HepG2 (cell line): ENCODE results near the gene UBE2E1. TPM values are rescaled to one million over a fixed set of nuclear protein-coding genes. Genes with fewer than 3 reads are reported as not detected.

ENCODE experiments used
- ATAC-seq: fragments of 200-7000 bp; cut with Tn5 transposase; 3 replicates; pipeline ENCODE4 v1.9.1; 2020; ENCODE audit warnings: mild to moderate bottlenecking, moderate library complexity
- BruUV-seq: library from RNA; stranded (reverse); fragments of 400-500 nt; replicated peaks from 2 replicates; lab custom pipeline; 2021; lab: Mats Ljungman, UMichigan
- CTCF ChIA-PET: fragments of 300-600 bp; formaldehyde crosslinking; extraction: SDS; loops from one replicate; lab custom pipeline; 2021; ENCODE audit warnings: low total read pairs, inconsistent platforms, low intra/inter-chr PET ratio; lab: Yijun Ruan, JAX
- POLR2A ChIA-PET: fragments of 350-600 bp; sonication (Branson Sonifier 250); formaldehyde crosslinking; loops from one replicate; lab custom pipeline; 2020; ENCODE audit warnings: antibody characterized with exemption, inconsistent platforms; lab: Yijun Ruan, JAX
- DNase-seq: peaks from one replicate; pipeline ENCODE4 v3.0.0-alpha.2; 2015; ENCODE audit warnings: low spot score
- FAIRE-seq: peaks from 3 replicates; lab custom pipeline; 2011; peaks lifted over from hg19 to GRCh38; lab: Jason Lieb, UNC
- H2AFZ ChIP-seq: one replicate; pipeline ENCODE4 v1.6.1; 2011; ENCODE audit warnings: low read length, inconsistent platforms
- H3K27ac ChIP-seq: fragments of 300-600 bp; 3 replicates; pipeline ENCODE4 v1.8.0; 2011; ENCODE audit warnings: mixed run types, mild to moderate bottlenecking, mixed read lengths, low read length, inconsistent platforms; ENCODE audit not compliant: insufficient read depth; ENCODE audit errors: extremely low read length
- H3K27me3 ChIP-seq, 2 experiments: fragments of 200-600 bp in 1 of 2; 2 replicates in 1 of 2; 3 replicates in 1 of 2; pipeline versions ENCODE4 v1.6.0 to v1.8.0; 2011; ENCODE audit warnings: low read length in 2 of 2, mild to moderate bottlenecking in 2 of 2, moderate library complexity in 2 of 2, inconsistent platforms in 1 of 2; ENCODE audit not compliant: insufficient read depth in 2 of 2, control insufficient read depth in 1 of 2
- H3K36me3 ChIP-seq, 2 experiments: fragments of 200-600 bp in 1 of 2; replicated peaks in 1 of 2; 2 replicates in 1 of 2; 3 replicates in 1 of 2; pipeline versions ENCODE4 v1.5.1 to v1.8.0; 2011; ENCODE audit warnings: low read length in 2 of 2, inconsistent platforms in 1 of 2; ENCODE audit not compliant: insufficient read depth in 2 of 2, control insufficient read depth in 1 of 2
- H3K4me1 ChIP-seq: 2 replicates; pipeline ENCODE4 v1.5.1; 2012; ENCODE audit warnings: low read length, inconsistent platforms; ENCODE audit not compliant: insufficient read depth
- H3K4me2 ChIP-seq: 2 replicates; pipeline ENCODE4 v1.6.0; 2011; ENCODE audit warnings: low read depth, low read length, inconsistent platforms
- H3K4me3 ChIP-seq, 3 experiments: fragments of 200-600 bp in 1 of 3; sonication (generic), shearing (Covaris generic) in 1 of 3; replicated peaks in 1 of 3; 2 replicates each; pipeline ENCODE4 v1.5.1; 2011 to 2016; ENCODE audit warnings: low read length in 3 of 3, inconsistent platforms in 2 of 3, low read depth in 2 of 3, mild to moderate bottlenecking in 2 of 3, control low read depth in 1 of 3, mixed read lengths in 1 of 3; ENCODE audit not compliant: insufficient read depth in 1 of 3
- H3K79me2 ChIP-seq: one replicate; pipeline ENCODE4 v1.6.1; 2011; ENCODE audit warnings: low read length, inconsistent platforms; ENCODE audit not compliant: insufficient read depth
- H3K9ac ChIP-seq: 2 replicates; pipeline ENCODE4 v1.6.0; 2011; ENCODE audit warnings: mild to moderate bottlenecking, low read depth, low read length, inconsistent platforms; ENCODE audit not compliant: insufficient read depth
- H3K9me3 ChIP-seq: 2 replicates; pipeline ENCODE4 v1.5.1; 2012; ENCODE audit warnings: mild to moderate bottlenecking, low read length
- H4K20me1 ChIP-seq: 2 replicates; pipeline ENCODE4 v1.6.0; 2011; ENCODE audit warnings: inconsistent platforms, mild to moderate bottlenecking, low read length, moderate library complexity; ENCODE audit not compliant: insufficient read depth
- MAF1 ChIP-seq: sonication (generic); formaldehyde crosslinking; IDR thresholded peaks from 2 replicates; pipeline ENCODE4 v1.5.0; 2020; ENCODE audit warnings: missing genetic modification reagents, borderline replicate concordance
- PRMT3 ChIP-seq: sonication (generic); formaldehyde crosslinking; IDR thresholded peaks from 2 replicates; pipeline ENCODE4 v1.8.1; 2022; ENCODE audit warnings: low read depth, mild to moderate bottlenecking, moderate library complexity, missing genetic modification reagents, borderline replicate concordance
- ZSCAN12 ChIP-seq: sonication (generic); formaldehyde crosslinking; IDR thresholded peaks from 2 replicates; pipeline ENCODE4 v1.9.0; 2021; ENCODE audit warnings: mild to moderate bottlenecking, missing genetic modification reagents
- WGBS: methylation state at CpG from one replicate; pipeline ENCODE4 v1.1.6; 2017; ENCODE audit warnings: low lambda C conversion rate; 5-methylcytosine and 5-hydroxymethylcytosine counted together
- in situ Hi-C: cut with HindIII; loops from 2 replicates; pipeline ENCODE4 v1.10.0; 2017; ENCODE audit warnings: low pct_unique_long_range_greater_than_20kb; ENCODE audit not compliant: extremely low pct_ligation_motif_present
- intact Hi-C: fragments of 100-400 bp; cut with micrococcal nuclease; formaldehyde crosslinking; loops from one replicate; pipeline ENCODE4 v1.10.0; 2022; ENCODE audit not compliant: unreplicated experiment
- polyA plus RNA-seq, 8 experiments: library from polyadenylated mRNA; depleted of rRNA in 3 of 8; stranded (reverse) in 7 of 8; unstranded in 1 of 8; fragments of >200 nt; fragmentation: Illumina TruSeq in 4 of 8; extraction: Trizol in 4 of 8; gene quantifications; 2 replicates each; pipeline versions ENCODE4 v1.2.1 to v1.2.3, GENCODE V29; 2011 to 2016; ENCODE audit warnings: low read depth in 4 of 8, missing spikeins in 1 of 8, mixed read lengths in 1 of 8; ENCODE audit not compliant: insufficient read depth in 1 of 8
- total RNA-seq, 5 experiments: library from RNA; depleted of rRNA; stranded (reverse); fragments of >200 nt; fragmentation: Illumina TruSeq; extraction: Trizol; gene quantifications; 2 replicates each; pipeline ENCODE4 v1.2.3, GENCODE V29; 2016; ENCODE audit warnings: low read depth in 1 of 5
- TF ChIP-seq, protein P1 (sequence below): sonication (generic); formaldehyde crosslinking; IDR thresholded peaks from 2 replicates; pipeline ENCODE4 v1.4.0; 2020; ENCODE audit warnings: missing genetic modification reagents
- TF ChIP-seq, protein P2 (sequence below): sonication (generic); formaldehyde crosslinking; IDR thresholded peaks from 2 replicates; pipeline ENCODE4 v1.5.0; 2020; ENCODE audit warnings: mild to moderate bottlenecking, missing genetic modification reagents

Gene UBE2E1
- total and polyA plus RNA-seq, 2 of the 13 experiments (the other 11 are each of a cell fraction or from before 2014, with no cell fraction given), result 55.4 to 61.8 TPM

DNA sequence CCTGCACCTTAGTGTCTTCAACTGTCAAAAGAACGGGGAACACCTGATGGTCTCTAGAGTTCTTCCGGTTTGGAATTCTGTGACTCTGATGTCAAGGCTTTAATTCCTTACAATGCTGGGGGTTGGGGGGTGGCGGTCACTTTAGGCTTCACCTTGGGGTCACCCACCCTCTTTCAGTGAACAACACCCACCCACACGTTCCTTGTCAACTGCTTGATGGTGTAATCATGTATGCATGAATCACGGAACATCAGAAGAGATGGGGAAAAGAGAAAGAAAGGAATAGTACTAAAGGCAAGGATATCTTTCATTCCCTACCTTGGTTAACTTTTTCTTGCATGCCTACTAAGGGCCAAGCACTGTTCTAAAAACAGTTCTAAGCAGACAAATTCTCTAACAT lies 7.3 kb upstream of the UBE2E1 start:
- in situ Hi-C loops, result no loop called here
- CTCF ChIA-PET, result no interaction called here
- no peak for ATAC-seq

DNA sequence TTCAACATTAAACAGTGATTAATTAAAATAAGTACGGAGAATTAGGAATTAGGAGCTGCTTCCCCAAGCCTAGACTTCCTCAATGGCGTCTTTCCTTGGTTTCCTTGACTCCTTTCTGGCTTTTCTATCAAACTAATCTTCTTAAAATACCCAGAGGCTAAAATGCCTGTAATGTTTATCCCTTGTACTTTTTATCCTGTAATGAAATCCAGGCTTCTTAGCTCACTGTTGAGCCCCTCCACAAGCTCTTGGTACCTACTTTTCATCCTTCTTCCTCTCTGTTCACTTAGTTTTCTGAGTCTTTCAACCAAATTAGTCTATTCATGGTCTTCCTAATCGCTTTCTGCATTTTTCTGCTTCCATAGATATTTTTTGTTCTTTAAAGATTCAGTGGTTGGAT lies 6.9 kb upstream of the UBE2E1 start:
- Histone ChIP-seq H3K27ac (no peak overlapping the region), H3K4me3 (no peak overlapping the region), H4K20me1 (no peaks in the 10 kb centered on the region), H3K9me3 (no peaks in the 10 kb centered on the region), H3K79me2 (no peaks in the 10 kb centered on the region), H3K4me2 (no peak overlapping the region), H3K9ac (no peak overlapping the region), H2AFZ (no peak overlapping the region), H3K36me3 (no peaks in the 10 kb centered on the region), H3K4me1 (no peaks in the 10 kb centered on the region), H3K27me3 (peaks cover 0 to 11% of the 10 kb centered on the region in 2 experiments; a peak in 3 of 5 replicates)
- BruUV-seq, result no TSS peak
- DNase-seq, result no peak
- TF ChIP-seq, protein P1, sequence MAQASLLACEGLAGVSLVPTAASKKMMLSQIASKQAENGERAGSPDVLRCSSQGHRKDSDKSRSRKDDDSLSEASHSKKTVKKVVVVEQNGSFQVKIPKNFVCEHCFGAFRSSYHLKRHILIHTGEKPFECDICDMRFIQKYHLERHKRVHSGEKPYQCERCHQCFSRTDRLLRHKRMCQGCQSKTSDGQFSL (CRISPR knock-in tag), result no peak
- TF ChIP-seq MAF1 (CRISPR knock-in tag) (no peak), PRMT3 (CRISPR knock-in tag) (no peak)
- FAIRE-seq, result no peak
- ATAC-seq, result no peak
- WGBS, result 46% methylated on average over 3 of the region's 3 CpGs
- in situ Hi-C loops (no loop called here), intact Hi-C loops (no loop called here)
- CTCF ChIA-PET, result no interaction called here
- POLR2A ChIA-PET, result no interaction called here

More for the DNA sequence above, 7.3 kb upstream of the UBE2E1 start:
- Histone ChIP-seq H3K27ac (no peak overlapping the region), H3K4me2 (no peak overlapping the region), H3K9me3 (no peaks in the 10 kb centered on the region), H3K9ac (no peak overlapping the region), H3K79me2 (no peaks in the 10 kb centered on the region), H3K4me1 (no peaks in the 10 kb centered on the region), H3K36me3 (no peaks in the 10 kb centered on the region), H4K20me1 (no peaks in the 10 kb centered on the region), H3K4me3 (no peak overlapping the region), H2AFZ (no peak overlapping the region), H3K27me3 (peaks cover 0 to 11% of the 10 kb centered on the region in 2 experiments; a peak in 3 of 5 replicates)
- no TSS peak for BruUV-seq
- 27% methylated on average over 5 of the region's 5 CpGs for WGBS
- DNase-seq (no peak), FAIRE-seq (no peak)
- intact Hi-C loops, result no loop called here
- POLR2A ChIA-PET, result no interaction called here
- no peak for TF ChIP-seq ZSCAN12 (CRISPR knock-in tag)
- TF ChIP-seq, protein P2, sequence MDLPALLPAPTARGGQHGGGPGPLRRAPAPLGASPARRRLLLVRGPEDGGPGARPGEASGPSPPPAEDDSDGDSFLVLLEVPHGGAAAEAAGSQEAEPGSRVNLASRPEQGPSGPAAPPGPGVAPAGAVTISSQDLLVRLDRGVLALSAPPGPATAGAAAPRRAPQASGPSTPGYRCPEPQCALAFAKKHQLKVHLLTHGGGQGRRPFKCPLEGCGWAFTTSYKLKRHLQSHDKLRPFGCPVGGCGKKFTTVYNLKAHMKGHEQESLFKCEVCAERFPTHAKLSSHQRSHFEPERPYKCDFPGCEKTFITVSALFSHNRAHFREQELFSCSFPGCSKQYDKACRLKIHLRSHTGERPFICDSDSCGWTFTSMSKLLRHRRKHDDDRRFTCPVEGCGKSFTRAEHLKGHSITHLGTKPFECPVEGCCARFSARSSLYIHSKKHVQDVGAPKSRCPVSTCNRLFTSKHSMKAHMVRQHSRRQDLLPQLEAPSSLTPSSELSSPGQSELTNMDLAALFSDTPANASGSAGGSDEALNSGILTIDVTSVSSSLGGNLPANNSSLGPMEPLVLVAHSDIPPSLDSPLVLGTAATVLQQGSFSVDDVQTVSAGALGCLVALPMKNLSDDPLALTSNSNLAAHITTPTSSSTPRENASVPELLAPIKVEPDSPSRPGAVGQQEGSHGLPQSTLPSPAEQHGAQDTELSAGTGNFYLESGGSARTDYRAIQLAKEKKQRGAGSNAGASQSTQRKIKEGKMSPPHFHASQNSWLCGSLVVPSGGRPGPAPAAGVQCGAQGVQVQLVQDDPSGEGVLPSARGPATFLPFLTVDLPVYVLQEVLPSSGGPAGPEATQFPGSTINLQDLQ (CRISPR knock-in tag), result no peak
